Activated CD8-positive, alpha-beta memory T cell treated with anti-CD3 and anti-CD28 coated beads for 1 hour (primary cell): ENCODE data around the gene CFHR4.
"Not testable (repeated sequence)": the region's sequence is repeated elsewhere in the genome, so short reads cannot be mapped to it uniquely, and the experiment has no call there.

Experiments
- DNase-seq, 2 donors: peaks; one replicate each; pipeline ENCODE4 v3.0.0-alpha.2; 2020; ENCODE audit warnings: low read depth in 1 of 2; ENCODE audit errors: extremely low read depth in 1 of 2

The CFHR4 gene

GRCh38 chr1:196933531-196934189 is 45.8 kb downstream of the CFHR4 start:
- DNase-seq: no peak

GRCh38 chr1:196941474-196941873 is 53.6 kb downstream of the CFHR4 start:
- DNase-seq: not testable (repeated sequence)

GRCh38 chr1:196943568-196943967 is 55.7 kb downstream of the CFHR4 start, which contains the start of gene CFHR2:
CFHR2 (plus strand) TSS chr1:196943738; CDS start chr1:196943881, 143 bp downstream.
- not testable (repeated sequence) for DNase-seq

- no peak for DNase-seq
Observed at GRCh38 chr1:196951711-196952394, 64.0 kb downstream of the CFHR4 start.

- DNase-seq: no peak
Observed at GRCh38 chr1:196954778-196955177, 66.9 kb downstream of the CFHR4 start.

- no peak for DNase-seq
Observed at GRCh38 chr1:196955926-196956325, 68.1 kb downstream of the CFHR4 start.

GRCh38 chr1:196960854-196961253 is 73.0 kb downstream of the CFHR4 start:
- DNase-seq: no peak
